ENCODE measurements around the gene PRRG2. TPM values are rescaled to one million over a fixed set of nuclear protein-coding genes. Genes with fewer than 3 reads are reported as not detected.

PRRG2 gene
- total and polyA plus RNA-seq, 9 of the 15 experiments (the other 6 are each of a cell fraction or from before 2014, with no cell fraction given), result 0.06 to 1.1 (median 0.33) TPM

- TF ChIP-seq ZFP91 (CRISPR knock-in tag; IDR thresholded peaks at IDR 0.05), result no peak
- TF ChIP-seq ZC3H8 (IDR thresholded peaks at IDR 0.05), result no peak
- TF ChIP-seq LEF1 (IDR thresholded peaks at IDR 0.05), result peak; percentile 90
- no peak for TF ChIP-seq EGR1 (conservative IDR thresholded peaks at IDR 0.05)
- no peak for TF ChIP-seq BDP1 (IDR thresholded peaks at IDR 0.05; ENCODE audit: insufficient read depth, insufficient read length)
- TF ChIP-seq ZFP36 (IDR thresholded peaks at IDR 0.05; ENCODE audit: low read depth, low read length, partially characterized antibody), result no peak
- peak; percentile 81; the same call in 1 of the 2 replicates for TF ChIP-seq AFF4 (CRISPR knock-in tag; IDR thresholded peaks at IDR 0.05)
- TF ChIP-seq ATF3 (IDR thresholded peaks at IDR 0.05), result peak; percentile 96
- peak; percentile 89 for TF ChIP-seq ATF3 (CRISPR knock-in tag; conservative IDR thresholded peaks at IDR 0.05)
- no peak for TF ChIP-seq NFIX (CRISPR knock-in tag; IDR thresholded peaks at IDR 0.05; ENCODE audit: low read depth)
- TF ChIP-seq PTRF (tag; IDR thresholded peaks at IDR 0.05), result no peak
- TF ChIP-seq HDAC6 (IDR thresholded peaks at IDR 0.05; ENCODE audit: low read depth, low read length), result no peak
- peak; percentile 83 for TF ChIP-seq VEZF1 (CRISPR knock-in tag; IDR thresholded peaks at IDR 0.05)
- TF ChIP-seq RCOR1 (IDR thresholded peaks at IDR 0.05; ENCODE audit: borderline replicate concordance in 1 of 2, low read depth in 2 of 2, low read length in 2 of 2), result peak; percentile 5 to 52; a peak in 2 of 4 replicates
- 0 out of 2 replicates have a peak, but pooled peaks have one; percentile 41 for TF ChIP-seq NR2C2 (CRISPR knock-in tag; IDR thresholded peaks at IDR 0.05)
- TF ChIP-seq NR2C2 (tag; IDR thresholded peaks at IDR 0.05), result no peak; the same call in 1 of the 2 replicates
- no peak for TF ChIP-seq DDX20 (tag; IDR thresholded peaks at IDR 0.05; ENCODE audit: low read depth)
- TF ChIP-seq PHB (CRISPR knock-in tag; IDR thresholded peaks at IDR 0.05), result no peak
- peak; percentile 97 for TF ChIP-seq SP1 (CRISPR knock-in tag; IDR thresholded peaks at IDR 0.05)
- no peak for TF ChIP-seq SAP30 (IDR thresholded peaks at IDR 0.05; ENCODE audit: borderline replicate concordance, insufficient read depth, low read depth, low read length, poor library complexity, severe bottlenecking)
- peak; percentile 46; the same call in 1 of the 2 replicates for TF ChIP-seq BCOR (IDR thresholded peaks at IDR 0.05)
Observed at GRCh38 chr19:49640113-49640898, 59.2 kb downstream of the PRRG2 start, which contains the start of gene RRAS (continued).
